GM12864 (cell line): ENCODE measurements around the gene COX7B.
"Not testable (repeated sequence)": the region's sequence is repeated elsewhere in the genome, so short reads cannot be mapped to it uniquely, and the experiment has no call there.

ENCODE experiments used
- DNase-seq: peaks from one replicate; pipeline ENCODE4 v3.0.0-alpha.2; 2011; ENCODE audit warnings: low read depth
- H3K4me3 ChIP-seq: 2 replicates; pipeline ENCODE4 v1.5.1; 2011; ENCODE audit warnings: mild to moderate bottlenecking, low read depth, low read length, control low read depth
- CTCF ChIP-seq: IDR thresholded peaks from 2 replicates; pipeline ENCODE4 v1.5.1; 2011; ENCODE audit warnings: low read depth, mild to moderate bottlenecking, moderate library complexity, low read length, control low read depth, inconsistent platforms; ENCODE audit errors: missing control alignments

COX7B gene

GRCh38 chrX:77901506-77901905, 2.2 kb downstream of the COX7B start:
- TF ChIP-seq CTCF = no peak
- H3K4me3 ChIP-seq = no peak overlapping the region
- no peak for DNase-seq

GRCh38 chrX:77910108-77910840, 11.0 kb downstream of the COX7B start, which contains the start of gene ATP7A:
Gene ATP7A, plus strand, starts transcription at chrX:77910693. Its CDS starts 60,949 bp downstream, at chrX:77971642.
- peak within 1 kb of the TSS; percentile 55 for H3K4me3 ChIP-seq
- TF ChIP-seq CTCF = peak; percentile 66
- DNase-seq = peak; percentile 79

- no peak for TF ChIP-seq CTCF
- H3K4me3 ChIP-seq = peak overlapping the region; percentile 32; the same call in 1 of the 2 replicates
- no peak for DNase-seq
These were observed 18.1 kb downstream of the COX7B start for GRCh38 chrX:77917294-77917933.

- no peak for DNase-seq
- no peak overlapping the region for H3K4me3 ChIP-seq
- no peak for TF ChIP-seq CTCF
These were observed 19.3 kb downstream of the COX7B start for GRCh38 chrX:77918568-77918967.

GRCh38 chrX:77919370-77919769, 20.1 kb downstream of the COX7B start:
- DNase-seq, H3K4me3 ChIP-seq: not testable (repeated sequence)

- no peak for DNase-seq
These were observed 23.5 kb downstream of the COX7B start for GRCh38 chrX:77922787-77923186.

More at GRCh38 chrX:77922787-77923186, 23.5 kb downstream of the COX7B start:
- TF ChIP-seq CTCF = no peak
- no peak overlapping the region for H3K4me3 ChIP-seq
